Activated naive CD8-positive, alpha-beta T cell treated with anti-CD3 and anti-CD28 coated beads, Interleukin-2, amount 10 ng/mL, durations not matched to agents 7 days and 5 days (primary cell): ENCODE measurements around the gene KLHDC2. TPM values are rescaled to one million over a fixed set of nuclear protein-coding genes. Genes with fewer than 3 reads are reported as not detected.
"Not testable (repeated sequence)": the region's sequence is repeated elsewhere in the genome, so short reads cannot be mapped to it uniquely, and the experiment has no call there.

Source experiments
- ATAC-seq: fragments of 150-1000 bp; cut with Tn5 transposase; one replicate; pipeline ENCODE4 v1.10.0; 2021; ENCODE audit warnings: low read depth, moderate library complexity
- POLR2A ChIA-PET: fragments of 350-600 bp; sonication (Branson Sonifier 250); formaldehyde crosslinking; loops from one replicate; lab custom pipeline; 2021; ENCODE audit warnings: antibody characterized with exemption; lab: Charles Lee
- DNase-seq: peaks from one replicate; pipeline ENCODE4 v3.0.0; 2021
- H3K27ac Mint-ChIP-seq: one replicate; pipeline ENCODE4 v1.8.0; 2022; ENCODE audit warnings: mild to moderate bottlenecking, mixed read lengths
- H3K27me3 Mint-ChIP-seq: one replicate; pipeline ENCODE4 v1.8.0; 2022; ENCODE audit warnings: mild to moderate bottlenecking, moderate library complexity, mixed read lengths
- H3K36me3 Mint-ChIP-seq: one replicate; pipeline ENCODE4 v1.8.0; 2021; ENCODE audit warnings: mild to moderate bottlenecking, mixed read lengths
- H3K4me1 Mint-ChIP-seq: one replicate; pipeline ENCODE4 v1.8.0; 2021; ENCODE audit warnings: mixed read lengths
- H3K4me3 Mint-ChIP-seq: one replicate; pipeline ENCODE4 v1.8.0; 2022; ENCODE audit warnings: mild to moderate bottlenecking, moderate library complexity, mixed read lengths
- H3K9me3 Mint-ChIP-seq: one replicate; pipeline ENCODE4 v1.8.0; 2021; ENCODE audit warnings: mixed read lengths
- total RNA-seq, 2 experiments: library from RNA; stranded (reverse); gene quantifications; one replicate each; pipeline ENCODE4 v1.2.3, GENCODE V29; 2021

Gene KLHDC2
- total RNA-seq, 2 experiments from 2014 or later: 43.6 to 44.1 TPM

DNA sequence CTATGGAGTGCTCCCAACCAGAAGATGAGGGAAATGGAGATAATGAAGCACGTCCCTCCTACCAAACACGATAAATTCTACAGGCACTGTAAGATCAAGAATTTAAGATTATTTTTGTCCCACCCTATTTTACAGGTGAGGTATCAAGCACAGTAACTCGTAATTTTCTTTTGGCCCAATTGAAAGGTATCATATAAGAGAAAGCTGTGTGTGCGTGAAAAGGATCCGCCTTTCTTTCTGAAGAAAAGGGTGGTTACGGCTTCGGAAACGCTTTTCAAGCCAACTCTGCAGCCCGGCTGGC is 733 bp upstream of the KLHDC2 start:
- POLR2A ChIA-PET: interaction anchor here (0.6 to 3.7 kb wide), 24 partner anchors 14 to 972 kb away, joined by 3 to 43 read pairs (median 7); partner anchors contain the start of genes ARF6, DMAC2L, DNAAF2 and KLHDC1
- no peak for DNase-seq
- H3K4me1 Mint-ChIP-seq: peaks cover 26% of the 10 kb centered on the region
- ATAC-seq: no peak
- H3K4me3 Mint-ChIP-seq: peak overlapping the region; percentile 82
- peaks cover 1% of the 10 kb centered on the region for H3K36me3 Mint-ChIP-seq
- H3K27ac Mint-ChIP-seq: peak overlapping the region; percentile 98
- H3K9me3 Mint-ChIP-seq: no peaks in the 10 kb centered on the region
- H3K27me3 Mint-ChIP-seq: no peaks in the 10 kb centered on the region

DNA sequence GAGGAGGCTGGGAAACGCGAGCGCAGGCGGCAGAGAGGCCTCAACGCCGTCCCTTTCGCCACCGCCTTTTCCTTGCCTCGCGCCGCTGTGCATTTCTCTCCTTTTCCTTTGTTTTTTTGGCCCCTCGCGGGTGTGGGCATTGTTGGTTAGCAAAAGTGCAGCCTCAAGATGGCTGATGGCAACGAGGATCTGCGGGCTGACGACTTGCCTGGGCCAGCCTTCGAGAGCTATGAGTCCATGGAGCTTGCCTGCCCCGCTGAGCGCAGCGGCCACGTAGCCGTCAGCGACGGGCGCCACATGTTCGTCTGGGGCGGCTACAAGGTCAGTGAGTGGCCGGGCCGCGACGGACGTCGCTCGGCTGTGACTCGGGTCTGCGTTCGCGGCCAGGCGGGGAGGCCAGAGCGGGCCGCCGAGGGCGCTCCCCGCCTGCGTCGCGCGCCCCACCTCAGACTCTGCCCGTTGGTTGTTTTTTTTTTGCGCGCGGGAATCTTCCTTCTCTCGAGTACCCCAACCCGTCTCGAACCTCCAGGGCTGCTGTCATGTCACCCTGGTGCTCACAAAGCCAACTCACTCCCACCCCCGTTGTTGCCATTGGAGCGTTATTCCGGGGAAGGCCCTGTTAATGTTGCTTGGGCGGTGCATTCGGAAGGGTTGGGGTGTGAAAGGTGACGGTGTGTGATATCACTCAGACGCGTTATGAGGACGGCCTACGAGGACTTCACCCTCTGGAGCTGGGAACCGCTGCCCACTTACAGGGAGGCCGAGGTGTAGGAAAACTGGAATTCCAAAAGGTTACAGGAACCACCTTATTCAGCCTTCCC is 558 bp downstream of the KLHDC2 start:
- peak overlapping the region; percentile 98 for H3K4me3 Mint-ChIP-seq
- no peaks in the 10 kb centered on the region for H3K27me3 Mint-ChIP-seq
- POLR2A ChIA-PET: interaction anchor here (0.6 to 3.7 kb wide), 28 partner anchors 8 to 971 kb away, joined by 3 to 43 read pairs (median 6); partner anchors contain the start of genes DMAC2L, DNAAF2, KLHDC1 and L2HGDH
- DNase-seq (peak; percentile 72), ATAC-seq (peak; percentile 51)
- peaks cover 1% of the 10 kb centered on the region for H3K36me3 Mint-ChIP-seq
- peaks cover 26% of the 10 kb centered on the region for H3K4me1 Mint-ChIP-seq
- H3K27ac Mint-ChIP-seq: peak overlapping the region; percentile 100
- no peaks in the 10 kb centered on the region for H3K9me3 Mint-ChIP-seq

DNA sequence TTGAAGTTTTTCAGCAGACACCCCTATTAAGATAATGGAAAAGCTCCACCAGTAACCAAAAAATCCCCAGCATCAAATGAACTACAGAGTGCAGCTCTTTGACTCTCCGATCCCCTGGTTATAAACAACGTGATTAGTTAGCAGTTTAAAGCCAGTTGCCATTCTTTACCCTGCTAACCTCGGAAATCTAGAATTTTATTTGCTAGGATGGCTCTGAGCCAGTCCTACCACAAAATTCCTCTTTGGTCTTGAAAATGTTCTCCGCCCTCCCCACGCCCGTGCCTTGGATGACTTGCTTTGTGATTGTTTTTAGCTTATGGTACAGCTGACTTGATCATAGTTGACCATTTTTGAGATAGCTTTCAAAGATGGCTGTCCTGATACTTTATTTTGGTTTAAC is 1.2 kb downstream of the KLHDC2 start:
- peaks cover 1% of the 10 kb centered on the region for H3K36me3 Mint-ChIP-seq
- peak overlapping the region; percentile 100 for H3K27ac Mint-ChIP-seq
- no peaks in the 10 kb centered on the region for H3K27me3 Mint-ChIP-seq
- DNase-seq: no peak
- POLR2A ChIA-PET: interaction anchor here (0.6 to 3.7 kb wide), 14 partner anchors 7 to 594 kb away, joined by 3 to 43 read pairs (median 16); partner anchors contain the start of genes DMAC2L, DNAAF2, KLHDC1 and L2HGDH
- H3K4me3 Mint-ChIP-seq: peak overlapping the region; percentile 98
- no peaks in the 10 kb centered on the region for H3K9me3 Mint-ChIP-seq
- no peak for ATAC-seq
- peaks cover 26% of the 10 kb centered on the region for H3K4me1 Mint-ChIP-seq

DNA sequence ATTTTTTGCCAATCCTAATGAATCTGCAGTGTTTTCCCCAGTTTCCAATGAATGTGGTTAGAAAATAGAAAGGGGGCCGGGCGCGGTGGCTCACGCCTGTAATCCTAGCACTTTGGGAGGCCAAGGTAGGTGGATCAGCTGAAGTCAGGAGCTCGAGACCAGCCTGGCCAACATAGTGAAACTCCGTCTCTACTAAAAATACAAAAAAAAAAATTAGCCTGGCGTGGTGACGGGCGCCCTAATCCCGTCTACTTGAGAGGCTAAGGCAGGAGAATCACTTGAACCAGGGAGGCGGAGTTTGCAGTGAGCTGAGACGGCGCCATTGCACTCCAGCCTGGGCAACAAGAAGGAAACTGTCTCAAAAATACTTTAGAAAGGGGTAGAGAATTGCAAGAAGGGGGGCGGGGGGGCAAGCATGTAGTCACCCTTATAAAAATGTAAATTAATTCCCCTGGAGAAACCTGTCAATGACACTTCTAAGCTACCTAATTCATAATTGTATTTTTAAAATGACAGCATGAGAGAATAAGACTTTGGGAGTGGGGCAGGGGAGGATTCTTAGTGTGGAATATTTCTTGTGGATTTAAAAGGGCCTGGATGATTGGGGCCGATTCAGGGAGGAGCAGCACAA is 1.7 kb downstream of the KLHDC2 start:
- Mint-ChIP-seq H3K9me3 (no peaks in the 10 kb centered on the region), H3K27ac (peak overlapping the region; percentile 100), H3K36me3 (peaks cover 2% of the 10 kb centered on the region), H3K27me3 (no peaks in the 10 kb centered on the region), H3K4me1 (peaks cover 28% of the 10 kb centered on the region), H3K4me3 (peak overlapping the region; percentile 98)
- POLR2A ChIA-PET: interaction anchor here (1.0 to 3.7 kb wide), 11 partner anchors 10 to 542 kb away, joined by 3 to 43 read pairs (median 19); partner anchors contain the start of genes DMAC2L, DNAAF2, KLHDC1 and L2HGDH
- DNase-seq (no peak), ATAC-seq (no peak)

DNA sequence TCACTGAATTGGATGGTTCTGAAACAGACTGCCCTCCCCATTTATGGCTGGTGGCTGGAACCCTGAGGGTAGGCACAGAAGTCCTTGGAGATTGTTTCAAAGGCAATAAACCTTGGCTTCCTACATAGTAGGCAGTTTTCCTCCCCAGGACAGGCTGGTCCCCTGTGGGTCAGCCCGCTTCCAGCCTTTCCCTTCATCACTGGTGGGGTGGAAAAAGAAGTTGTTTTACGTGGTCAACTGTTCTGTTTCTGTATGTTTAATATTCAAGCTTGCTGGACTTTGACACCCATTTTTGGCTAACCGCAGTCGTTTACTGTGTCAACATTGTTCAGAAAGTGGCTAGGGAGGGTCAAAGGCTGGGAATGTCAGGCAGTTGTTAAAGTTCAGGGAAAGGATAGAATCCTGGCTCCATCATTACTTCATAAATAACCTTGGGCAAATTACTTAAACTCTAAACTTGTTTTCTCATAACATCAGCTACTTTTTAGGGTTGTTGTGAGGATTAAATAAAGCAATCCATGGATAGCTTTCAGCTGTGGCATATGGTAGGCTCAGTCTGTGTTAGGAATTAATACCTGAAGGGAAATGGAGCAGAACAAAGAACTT is 2.4 kb downstream of the KLHDC2 start:
- H3K27me3 Mint-ChIP-seq: no peaks in the 10 kb centered on the region
- DNase-seq (no peak), ATAC-seq (no peak)
- H3K9me3 Mint-ChIP-seq: no peaks in the 10 kb centered on the region
- H3K27ac Mint-ChIP-seq: peak overlapping the region; percentile 54
- peak overlapping the region; percentile 52 for H3K4me3 Mint-ChIP-seq
- H3K4me1 Mint-ChIP-seq: peaks cover 31% of the 10 kb centered on the region
- peaks cover 7% of the 10 kb centered on the region for H3K36me3 Mint-ChIP-seq
- POLR2A ChIA-PET: interaction anchor here (1.0 to 1.8 kb wide), 3 partner anchors 10 to 136 kb away, joined by 3 to 4 read pairs (median 3); partner anchors contain the start of gene DNAAF2

DNA sequence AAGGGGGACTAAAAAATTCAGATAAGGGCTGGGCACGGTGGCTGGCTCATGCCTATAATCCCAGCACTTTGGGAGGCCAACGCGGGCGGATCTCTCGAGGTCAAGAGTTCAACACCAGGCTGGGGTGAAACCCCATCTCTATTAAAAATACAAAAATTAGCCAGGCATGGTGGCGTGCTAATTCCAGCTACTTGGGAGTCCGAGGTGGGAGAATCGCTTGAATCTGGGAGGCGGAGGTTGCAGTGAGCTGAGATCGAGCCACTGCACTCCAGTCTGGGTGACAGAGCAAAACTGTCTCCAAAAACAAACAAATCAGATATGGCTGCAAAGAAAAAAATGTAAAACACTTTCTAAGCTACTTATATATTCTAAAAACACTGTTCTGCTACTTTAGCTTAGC is 3.7 kb downstream of the KLHDC2 start:
- not testable (repeated sequence) for H3K27ac Mint-ChIP-seq

DNA sequence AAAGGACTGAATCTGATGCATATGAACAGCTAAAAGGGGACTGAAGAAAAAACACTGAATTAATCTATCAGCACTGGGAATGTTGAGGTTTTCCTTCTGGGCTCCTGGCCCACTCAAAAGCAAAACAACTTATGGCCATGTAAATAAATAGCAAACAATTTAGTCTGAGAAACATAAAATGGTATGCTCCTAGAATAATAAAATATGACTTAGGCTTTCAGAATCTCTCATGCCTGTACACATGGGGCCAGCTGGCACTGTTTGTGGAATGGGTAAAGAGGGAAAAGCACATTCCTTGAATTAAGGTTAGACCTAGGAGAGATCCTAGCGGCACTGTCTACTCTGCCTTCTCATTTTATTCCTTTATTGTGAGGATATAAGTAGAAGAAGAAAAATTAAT is 6.2 kb downstream of the KLHDC2 start:
- Mint-ChIP-seq H3K27ac (no peak overlapping the region), H3K4me1 (peaks cover 23% of the 10 kb centered on the region), H3K27me3 (no peaks in the 10 kb centered on the region), H3K4me3 (no peak overlapping the region), H3K36me3 (peaks cover 17% of the 10 kb centered on the region), H3K9me3 (no peaks in the 10 kb centered on the region)
- POLR2A ChIA-PET: interaction anchor here (0.7 kb wide), 1 partner anchor 154 kb away, joined by 3 read pairs; the partner anchor contains the start of gene RPL36AL
- no peak for DNase-seq
- ATAC-seq: no peak

More for the DNA sequence above, 3.7 kb downstream of the KLHDC2 start:
- H3K27me3 Mint-ChIP-seq, H3K9me3 Mint-ChIP-seq, DNase-seq, H3K36me3 Mint-ChIP-seq, ATAC-seq, H3K4me3 Mint-ChIP-seq: not testable (repeated sequence)
- POLR2A ChIA-PET: interaction anchor here (0.8 to 1.8 kb wide), 2 partner anchors 137 to 345 kb away, joined by 3 to 4 read pairs; partner anchors contain the start of gene DNAAF2
- H3K4me1 Mint-ChIP-seq: peaks cover 33% of the 10 kb centered on the region

DNA sequence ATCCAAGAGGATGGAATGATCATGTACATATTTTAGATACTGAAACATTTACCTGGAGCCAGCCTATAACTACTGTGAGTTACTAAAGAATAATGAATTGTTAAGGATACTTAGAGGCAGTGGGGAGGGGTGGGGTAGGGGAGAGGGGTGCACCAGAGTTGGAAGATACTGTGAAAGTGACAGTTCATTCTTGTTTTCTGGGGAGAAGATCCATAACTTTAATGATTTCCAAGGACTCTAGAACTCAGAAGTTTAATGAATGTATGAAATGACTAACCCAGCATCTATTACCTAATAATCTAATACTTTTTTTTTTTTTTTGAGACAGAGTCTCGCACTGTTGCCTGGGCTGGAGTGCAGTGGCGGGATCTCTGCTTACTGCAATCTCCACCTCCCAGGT is 10.5 kb downstream of the KLHDC2 start:
- ATAC-seq (no peak), DNase-seq (no peak)
- Mint-ChIP-seq H3K36me3 (peaks cover 24% of the 10 kb centered on the region), H3K4me3 (no peak overlapping the region), H3K27ac (no peak overlapping the region), H3K27me3 (no peaks in the 10 kb centered on the region), H3K4me1 (peaks cover 8% of the 10 kb centered on the region), H3K9me3 (no peaks in the 10 kb centered on the region)
- POLR2A ChIA-PET: no interaction called here

DNA sequence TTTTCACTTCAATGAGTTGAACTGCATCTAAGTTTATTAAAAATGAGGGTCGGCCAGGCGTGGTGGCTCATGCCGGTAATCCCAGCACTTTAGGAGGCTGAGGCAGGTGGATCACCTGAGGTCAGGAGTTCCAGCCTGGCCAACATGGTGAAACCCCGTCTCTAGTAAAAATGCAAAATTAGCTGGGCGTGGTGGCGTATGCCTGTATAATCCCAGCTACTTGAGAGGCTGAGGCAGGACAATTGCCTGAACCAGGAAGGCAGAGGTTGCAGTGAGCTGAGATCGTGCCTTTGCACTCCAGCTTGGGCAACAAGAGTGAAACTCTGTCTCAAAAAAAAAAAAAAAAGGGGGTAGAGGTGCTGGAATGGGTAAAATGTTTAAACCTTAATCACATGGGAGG is 13.1 kb downstream of the KLHDC2 start:
- POLR2A ChIA-PET: interaction anchor here (0.6 to 2.4 kb wide), 2 partner anchors 13 to 320 kb away, joined by 3 to 16 read pairs; partner anchors contain the start of gene KLHDC2
- not testable (repeated sequence) for DNase-seq, H3K27me3 Mint-ChIP-seq, H3K4me3 Mint-ChIP-seq, ATAC-seq, H3K9me3 Mint-ChIP-seq, H3K4me1 Mint-ChIP-seq
- Mint-ChIP-seq H3K36me3 (peaks cover 29% of the 10 kb centered on the region), H3K27ac (peak overlapping the region; percentile 22)

DNA sequence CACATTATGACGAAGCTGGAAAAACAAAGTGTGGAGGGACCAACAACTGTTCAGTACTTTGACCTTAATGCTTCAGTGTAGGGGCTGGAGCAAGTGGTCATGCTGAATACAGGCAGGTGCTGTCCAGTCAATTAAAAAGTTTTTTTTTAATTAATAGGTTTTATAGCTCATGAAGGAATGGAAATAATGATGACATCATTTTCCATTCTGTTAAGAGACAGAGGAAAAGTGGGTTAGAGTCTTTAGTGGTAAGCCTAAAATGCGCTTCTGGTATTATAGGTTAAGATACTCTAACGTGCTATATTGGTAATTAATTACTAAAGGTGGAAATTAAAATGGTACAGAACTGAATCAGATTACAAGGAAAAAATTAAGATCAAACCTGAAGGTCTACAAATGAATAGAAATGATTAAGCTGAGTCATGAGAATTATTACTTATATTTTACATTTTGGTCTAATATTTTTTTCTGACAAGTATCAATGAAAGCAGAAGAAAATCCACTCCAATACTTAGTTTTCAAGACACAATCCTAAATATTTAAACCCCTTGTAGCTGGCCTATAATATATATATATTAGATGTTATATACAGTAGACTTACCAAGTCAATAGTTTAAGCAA is 15.6 kb downstream of the KLHDC2 start:
- POLR2A ChIA-PET: interaction anchor here (0.6 kb wide), 1 partner anchor 494 kb away, joined by 4 read pairs; no protein-coding TSS in a partner anchor
- Mint-ChIP-seq H3K36me3 (peaks cover 30% of the 10 kb centered on the region), H3K27ac (no peak overlapping the region), H3K4me3 (no peak overlapping the region), H3K4me1 (no peaks in the 10 kb centered on the region), H3K9me3 (no peaks in the 10 kb centered on the region), H3K27me3 (no peaks in the 10 kb centered on the region)
- ATAC-seq (no peak), DNase-seq (no peak)

DNA sequence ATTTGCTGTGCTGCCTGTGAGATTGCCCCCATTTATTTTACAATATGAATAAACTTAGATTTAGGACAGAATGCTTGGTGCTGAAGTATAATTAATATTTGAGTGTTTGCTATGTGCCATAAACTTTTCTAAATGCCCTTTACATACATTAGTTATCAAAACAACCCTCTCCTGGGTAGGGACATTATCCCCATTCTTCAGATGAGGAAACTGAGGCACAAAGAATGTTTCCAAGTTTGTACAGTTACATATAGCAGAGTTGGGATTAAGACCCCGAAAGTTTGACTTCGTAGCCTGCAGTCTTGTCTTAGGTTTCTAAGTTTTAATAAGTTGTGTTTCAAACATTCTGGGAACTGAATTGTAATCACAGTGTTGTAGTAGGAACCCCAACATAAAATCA is 18.4 kb downstream of the KLHDC2 start:
- Mint-ChIP-seq H3K27me3 (no peaks in the 10 kb centered on the region), H3K4me3 (no peak overlapping the region), H3K27ac (no peak overlapping the region), H3K9me3 (no peaks in the 10 kb centered on the region), H3K36me3 (peaks cover 41% of the 10 kb centered on the region), H3K4me1 (no peaks in the 10 kb centered on the region)
- POLR2A ChIA-PET: no interaction called here
- DNase-seq (no peak), ATAC-seq (no peak)

DNA sequence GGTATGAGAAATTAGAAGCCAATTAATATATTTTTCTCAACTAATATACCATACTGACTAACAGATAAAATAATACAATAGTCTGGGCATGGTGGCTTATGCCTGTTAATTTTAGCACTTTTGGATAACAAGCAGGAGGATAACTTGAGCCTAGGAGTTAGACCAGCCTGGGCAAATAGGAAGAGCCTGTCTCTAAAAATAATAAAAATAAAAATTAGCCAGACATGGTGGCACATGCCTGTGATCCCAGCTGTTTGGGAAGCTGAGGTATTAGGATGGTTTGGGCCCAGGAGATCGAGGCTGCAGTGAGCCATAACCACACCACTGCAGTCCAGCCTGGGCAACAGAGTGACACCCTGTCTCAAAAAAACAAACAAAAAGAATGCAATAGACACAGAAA is 24.7 kb downstream of the KLHDC2 start:
- H3K4me3 Mint-ChIP-seq: no peak overlapping the region
- DNase-seq (no peak), ATAC-seq (no peak)
- peaks cover 42% of the 10 kb centered on the region for H3K36me3 Mint-ChIP-seq
- POLR2A ChIA-PET: no interaction called here
- no peaks in the 10 kb centered on the region for H3K4me1 Mint-ChIP-seq
- H3K27me3 Mint-ChIP-seq: no peaks in the 10 kb centered on the region
- H3K9me3 Mint-ChIP-seq: no peaks in the 10 kb centered on the region
- no peak overlapping the region for H3K27ac Mint-ChIP-seq
